Ishikawa (cell line): ENCODE results near the gene ADGRL2.

Experiments used
- CEBPB ChIP-seq: IDR thresholded peaks from 2 replicates; pipeline ENCODE4 v1.6.1; 2012
- CREB1 ChIP-seq: IDR thresholded peaks from 2 replicates; pipeline ENCODE4 v1.6.1; 2012; ENCODE audit warnings: low read depth
- EGR1 ChIP-seq: IDR thresholded peaks from 2 replicates; pipeline ENCODE4 v1.6.1; 2012
- EP300 ChIP-seq: IDR thresholded peaks from 2 replicates; pipeline ENCODE4 v1.6.1; 2012; ENCODE audit warnings: borderline replicate concordance
- FOXM1 ChIP-seq: IDR thresholded peaks from 2 replicates; pipeline ENCODE4 v1.6.1; 2012; ENCODE audit warnings: low read depth, borderline replicate concordance
- MAX ChIP-seq: IDR thresholded peaks from 2 replicates; pipeline ENCODE4 v1.6.1; 2012
- NFIC ChIP-seq: IDR thresholded peaks from 2 replicates; pipeline ENCODE4 v1.6.1; 2012
- RAD21 ChIP-seq: IDR thresholded peaks from 2 replicates; pipeline ENCODE4 v1.6.1; 2012; ENCODE audit warnings: low read depth
- REST ChIP-seq: IDR thresholded peaks from 2 replicates; pipeline ENCODE4 v1.6.1; 2012; ENCODE audit warnings: low read depth, mild to moderate bottlenecking
- TAF1 ChIP-seq: IDR thresholded peaks from 2 replicates; pipeline ENCODE4 v1.6.1; 2012; ENCODE audit warnings: low read depth, mild to moderate bottlenecking
- TCF12 ChIP-seq: IDR thresholded peaks from 2 replicates; pipeline ENCODE4 v1.6.1; 2012; ENCODE audit warnings: low read depth
- TEAD4 ChIP-seq: IDR thresholded peaks from 2 replicates; pipeline ENCODE4 v1.6.1; 2012
- USF1 ChIP-seq: IDR thresholded peaks from 2 replicates; pipeline ENCODE4 v1.6.1; 2012
- YY1 ChIP-seq: IDR thresholded peaks from 2 replicates; pipeline ENCODE4 v1.6.1; 2012; ENCODE audit warnings: low read depth
- ZBTB7A ChIP-seq: IDR thresholded peaks from 2 replicates; pipeline ENCODE4 v1.6.1; 2012; ENCODE audit warnings: low read depth

ADGRL2 gene

GRCh38 chr1:81781749-81782148 is 19.0 kb upstream of the ADGRL2 start:
- TF ChIP-seq REST (no peak), USF1 (no peak), TEAD4 (no peak)

GRCh38 chr1:81792184-81792583 is 8.6 kb upstream of the ADGRL2 start:
- TF ChIP-seq TEAD4 (no peak), USF1 (no peak), CREB1 (no peak), FOXM1 (no peak), MAX (no peak)

- TF ChIP-seq FOXM1 (no peak), ZBTB7A (no peak), EGR1 (no peak), MAX (no peak), CEBPB (no peak), NFIC (no peak), EP300 (no peak), YY1 (no peak)
Observed at GRCh38 chr1:81797701-81798100, 3.0 kb upstream of the ADGRL2 start.

- TF ChIP-seq TEAD4 (0 out of 2 replicates have a peak, but pooled peaks have one; percentile 4), CREB1 (no peak), TAF1 (no peak)
Observed at GRCh38 chr1:81799939-81800694, 617 bp upstream of the ADGRL2 start.

GRCh38 chr1:81801651-81802456 is 1.1 kb downstream of the ADGRL2 start:
- TF ChIP-seq ZBTB7A (peak; percentile 72; the same call in 1 of the 2 replicates), EP300 (0 out of 2 replicates have a peak, but pooled peaks have one; percentile 3), FOXM1 (0 out of 2 replicates have a peak, but pooled peaks have one; percentile 4), EGR1 (no peak)

GRCh38 chr1:81802457-81802706 is 1.6 kb downstream of the ADGRL2 start:
- TF ChIP-seq NFIC (no peak), EGR1 (no peak), YY1 (no peak), MAX (no peak), CREB1 (no peak), TCF12 (no peak), FOXM1 (no peak), TEAD4 (no peak), USF1 (no peak), EP300 (no peak), RAD21 (no peak), CEBPB (no peak), TAF1 (no peak), ZBTB7A (no peak), REST (no peak)
